H9 (cell line): ENCODE results near the gene FAM151A. TPM values are rescaled to one million over a fixed set of nuclear protein-coding genes. Genes with fewer than 3 reads are reported as not detected.

Experiments used
- DNase-seq: peaks from one replicate; pipeline ENCODE4 v3.0.0-alpha.2; 2017
- H2AFZ ChIP-seq: one replicate; pipeline ENCODE4 v1.6.1; 2013; ENCODE audit warnings: mild to moderate bottlenecking, low read length, control low read depth, moderate library complexity
- H2AK5ac ChIP-seq: 2 replicates; pipeline ENCODE4 v1.6.1; 2013; ENCODE audit warnings: low read length, control low read depth, mixed read lengths; ENCODE audit not compliant: insufficient read length
- H2BK120ac ChIP-seq: one replicate; pipeline ENCODE4 v1.6.1; 2013; ENCODE audit warnings: low read depth, mild to moderate bottlenecking, low read length, control low read depth, inconsistent platforms; ENCODE audit not compliant: poor library complexity, severe bottlenecking
- H2BK12ac ChIP-seq: 2 replicates; pipeline ENCODE4 v1.6.1; 2013; ENCODE audit warnings: low read length, control low read depth, mixed read lengths, low read depth; ENCODE audit not compliant: insufficient read length
- H2BK15ac ChIP-seq: 2 replicates; pipeline ENCODE4 v1.6.1; 2013; ENCODE audit warnings: low read depth, low read length, control low read depth
- H2BK20ac ChIP-seq: one replicate; pipeline ENCODE4 v1.6.1; 2013; ENCODE audit warnings: low read depth, mild to moderate bottlenecking, low read length, control low read depth, inconsistent platforms; ENCODE audit not compliant: poor library complexity, severe bottlenecking
- H2BK5ac ChIP-seq: 2 replicates; pipeline ENCODE4 v1.6.1; 2013; ENCODE audit warnings: low read length, control low read depth, mixed read lengths; ENCODE audit not compliant: insufficient read length
- H3K14ac ChIP-seq: 2 replicates; pipeline ENCODE4 v1.6.1; 2013; ENCODE audit warnings: low read length, control low read depth; ENCODE audit not compliant: insufficient read depth
- H3K18ac ChIP-seq: 2 replicates; pipeline ENCODE4 v1.6.1; 2013; ENCODE audit warnings: low read depth, mild to moderate bottlenecking, mixed read lengths, low read length, control low read depth; ENCODE audit not compliant: insufficient read length
- H3K23ac ChIP-seq: 2 replicates; pipeline ENCODE4 v1.6.1; 2013; ENCODE audit warnings: low read length, control low read depth, mixed read lengths, low read depth; ENCODE audit not compliant: insufficient read length
- H3K23me2 ChIP-seq: 2 replicates; pipeline ENCODE4 v1.6.1; 2013; ENCODE audit warnings: low read depth, mild to moderate bottlenecking, mixed read lengths, low read length, control low read depth; ENCODE audit not compliant: insufficient read length, poor library complexity, severe bottlenecking
- H3K27ac ChIP-seq: 2 replicates; pipeline ENCODE4 v1.5.1; 2013; ENCODE audit warnings: low read length, control low read depth, mixed read lengths, low read depth; ENCODE audit not compliant: insufficient read length
- H3K27me3 ChIP-seq: 2 replicates; pipeline ENCODE4 v1.6.1; 2013; ENCODE audit warnings: low read length, control low read depth, inconsistent platforms; ENCODE audit not compliant: insufficient read depth
- H3K4ac ChIP-seq: 2 replicates; pipeline ENCODE4 v1.6.1; 2013; ENCODE audit warnings: low read depth, mild to moderate bottlenecking, control low read depth, inconsistent platforms, low read length, moderate library complexity
- H3K4me1 ChIP-seq: 2 replicates; pipeline ENCODE4 v1.6.1; 2013; ENCODE audit warnings: low read length, control low read depth, inconsistent platforms; ENCODE audit not compliant: insufficient read depth
- H3K4me2 ChIP-seq: 2 replicates; pipeline ENCODE4 v1.6.1; 2013; ENCODE audit warnings: low read length, control low read depth, mixed read lengths; ENCODE audit not compliant: insufficient read length, insufficient read depth
- H3K56ac ChIP-seq: 2 replicates; pipeline ENCODE4 v1.6.1; 2013; ENCODE audit warnings: low read depth, mild to moderate bottlenecking, mixed read lengths, low read length, control low read depth; ENCODE audit not compliant: insufficient read length
- H3K79me1 ChIP-seq: 2 replicates; pipeline ENCODE4 v1.6.1; 2013; ENCODE audit warnings: low read depth, mild to moderate bottlenecking, moderate library complexity, low read length, control low read depth, inconsistent platforms; ENCODE audit not compliant: insufficient read depth, poor library complexity, severe bottlenecking
- H3K79me2 ChIP-seq: 2 replicates; pipeline ENCODE4 v1.6.1; 2013; ENCODE audit warnings: low read length, control low read depth, inconsistent platforms; ENCODE audit not compliant: insufficient read depth
- H3K9ac ChIP-seq: 2 replicates; pipeline ENCODE4 v1.6.1; 2013; ENCODE audit warnings: low read length, control low read depth, mixed read lengths; ENCODE audit not compliant: insufficient read length; ENCODE audit errors: extremely low read depth
- H3K9me3 ChIP-seq: one replicate; pipeline ENCODE4 v1.6.1; 2013; ENCODE audit warnings: low read depth, low read length, inconsistent platforms; ENCODE audit not compliant: control insufficient read depth
- H3T11ph ChIP-seq: one replicate; pipeline ENCODE4 v1.6.1; 2013; ENCODE audit warnings: mild to moderate bottlenecking, low read length, control low read depth, inconsistent platforms
- H4K20me1 ChIP-seq: one replicate; pipeline ENCODE4 v1.6.1; 2013; ENCODE audit not compliant: control insufficient read depth, insufficient read length, insufficient read depth
- H4K5ac ChIP-seq: 2 replicates; pipeline ENCODE4 v1.6.1; 2013; ENCODE audit warnings: low read depth, mild to moderate bottlenecking, mixed read lengths, low read length, control low read depth; ENCODE audit not compliant: insufficient read length
- H4K8ac ChIP-seq: replicated peaks from 2 replicates; pipeline ENCODE4 v1.6.1; 2013; ENCODE audit warnings: low read length, control low read depth, mixed read lengths, low read depth; ENCODE audit not compliant: insufficient read length
- H4K91ac ChIP-seq: 2 replicates; pipeline ENCODE4 v1.6.1; 2013; ENCODE audit warnings: low read depth, mild to moderate bottlenecking, moderate library complexity, mixed read lengths, low read length, control low read depth; ENCODE audit not compliant: insufficient read length
- H3K27ac Mint-ChIP-seq, 3 experiments: 2 replicates in 2 of 3; 3 replicates in 1 of 3; pipeline ENCODE4 v1.8.0; 2020 to 2021; ENCODE audit warnings: mixed read lengths in 3 of 3, mild to moderate bottlenecking in 1 of 3, moderate library complexity in 1 of 3
- H3K27me3 Mint-ChIP-seq: 2 replicates; pipeline ENCODE4 v1.8.0; 2021; ENCODE audit warnings: low read depth, mild to moderate bottlenecking, moderate library complexity, mixed read lengths
- H3K36me3 Mint-ChIP-seq, 3 experiments: 2 replicates in 2 of 3; 3 replicates in 1 of 3; pipeline ENCODE4 v1.8.0; 2020 to 2021; ENCODE audit warnings: low read depth in 3 of 3, mixed read lengths in 3 of 3; ENCODE audit not compliant: insufficient read depth in 1 of 3
- H3K4me1 Mint-ChIP-seq, 2 experiments: 2 replicates each; pipeline ENCODE4 v1.8.0; 2020; ENCODE audit warnings: mixed read lengths in 2 of 2
- H3K4me3 Mint-ChIP-seq, 2 experiments: 2 replicates in 1 of 2; 3 replicates in 1 of 2; pipeline ENCODE4 v1.8.0; 2020 to 2021; ENCODE audit warnings: mild to moderate bottlenecking in 2 of 2, mixed read lengths in 2 of 2, moderate library complexity in 1 of 2
- H3K9me3 Mint-ChIP-seq, 2 experiments: 2 replicates in 1 of 2; 3 replicates in 1 of 2; pipeline ENCODE4 v1.8.0; 2020; ENCODE audit warnings: mild to moderate bottlenecking in 2 of 2, mixed read lengths in 2 of 2, moderate library complexity in 1 of 2
- CTCF ChIP-seq: fragments of 200-600 bp; sonication (generic); conservative IDR thresholded peaks from 3 replicates; pipeline ENCODE4 v1.8.0; 2021; ENCODE audit warnings: antibody characterized with exemption, mild to moderate bottlenecking
- WGBS: extraction: QIAGEN DNeasy Blood & Tissue Kit; methylation state at CpG from one replicate; pipeline ENCODE4 v1.1.7; 2013; ENCODE audit warnings: missing lambda C conversion rate, low lambda C conversion rate, mixed read lengths; ENCODE audit not compliant: insufficient read length; ENCODE audit errors: extremely low coverage; 5-methylcytosine and 5-hydroxymethylcytosine counted together
- total RNA-seq: library from RNA; stranded (reverse); gene quantifications from 2 replicates; pipeline ENCODE4 v1.2.1, GENCODE V29; 2021

FAM151A gene
- total RNA-seq, 1 experiment from 2014 or later, result not detected

GRCh38 chr1:54571326-54571725 is 52.0 kb downstream of the FAM151A start:
- TF ChIP-seq CTCF, result no peak

More at GRCh38 chr1:54571326-54571725, 52.0 kb downstream of the FAM151A start:
- no peaks in the 10 kb centered on the region for H3K79me2 ChIP-seq
- H3K4ac ChIP-seq, result no peak overlapping the region
- H3K4me1 ChIP-seq, result peaks cover 18% of the 10 kb centered on the region; the same call in 1 of the 2 replicates
- no peak overlapping the region for H2BK20ac ChIP-seq
- no peaks in the 10 kb centered on the region for H3K9me3 ChIP-seq
- H3K27ac Mint-ChIP-seq, result peak overlapping the region; percentile 56 to 80 (median 72); a peak in 5 of 7 replicates
- no peak overlapping the region for H3K4me3 Mint-ChIP-seq
- no peaks in the 10 kb centered on the region for H4K20me1 ChIP-seq
- H3K23ac ChIP-seq, result no peak overlapping the region
- no peak overlapping the region for H2AFZ ChIP-seq
- no peak overlapping the region for H3T11ph ChIP-seq
- DNase-seq, result no peak
- H3K18ac ChIP-seq, result no peak overlapping the region
- H2BK12ac ChIP-seq, result no peak overlapping the region
- no peak overlapping the region for H2BK120ac ChIP-seq
- no peak overlapping the region for H4K91ac ChIP-seq
- H4K5ac ChIP-seq, result no peak overlapping the region
- H2BK5ac ChIP-seq, result no peak overlapping the region
- H2AK5ac ChIP-seq, result no peak overlapping the region
- no peaks in the 10 kb centered on the region for H3K36me3 Mint-ChIP-seq
- H3K79me1 ChIP-seq, result no peaks in the 10 kb centered on the region
- no peak overlapping the region for H2BK15ac ChIP-seq
- no peak overlapping the region for H3K14ac ChIP-seq
- no CpG with 5 or more reads among the region's 3 CpGs for WGBS
- no peaks in the 10 kb centered on the region for H3K27me3 Mint-ChIP-seq
- peaks cover 48 to 61% of the 10 kb centered on the region in 2 experiments for H3K4me1 Mint-ChIP-seq
- no peaks in the 10 kb centered on the region for H3K9me3 Mint-ChIP-seq
- no peak overlapping the region for H3K56ac ChIP-seq
- no peaks in the 10 kb centered on the region for H3K23me2 ChIP-seq
- no peaks in the 10 kb centered on the region for H3K27me3 ChIP-seq
- H3K4me2 ChIP-seq, result no peak overlapping the region
- H4K8ac ChIP-seq, result no peak overlapping the region
- no peak overlapping the region for H3K27ac ChIP-seq
- H3K9ac ChIP-seq, result no peak overlapping the region
